Skeletal muscle satellite cell (primary cell): ENCODE measurements around the gene SMC3. TPM values are rescaled to one million over a fixed set of nuclear protein-coding genes. Genes with fewer than 3 reads are reported as not detected.

Experiments used
- H3K27me3 ChIP-seq: 2 replicates; pipeline ENCODE4 v1.7.0; 2013; ENCODE audit warnings: low read length; ENCODE audit not compliant: control insufficient read depth, insufficient read depth
- H3K36me3 ChIP-seq: 2 replicates; pipeline ENCODE4 v1.7.0; 2013; ENCODE audit warnings: mild to moderate bottlenecking, control low read depth, low read length; ENCODE audit not compliant: insufficient read depth
- H3K4me1 ChIP-seq: 2 replicates; pipeline ENCODE4 v1.7.0; 2013; ENCODE audit warnings: low read length; ENCODE audit not compliant: control insufficient read depth, insufficient read depth
- H3K4me2 ChIP-seq: 2 replicates; pipeline ENCODE4 v1.7.0; 2013; ENCODE audit warnings: mild to moderate bottlenecking, low read length
- H3K4me3 ChIP-seq: 2 replicates; pipeline ENCODE4 v1.7.0; 2013; ENCODE audit warnings: low read length
- H3K9ac ChIP-seq: 2 replicates; pipeline ENCODE4 v1.7.0; 2013; ENCODE audit warnings: mild to moderate bottlenecking, low read depth, low read length, moderate library complexity
- H3K9me3 ChIP-seq: replicated peaks from 2 replicates; pipeline ENCODE4 v1.7.0; 2013; ENCODE audit warnings: mild to moderate bottlenecking, control low read depth, low read length
- small RNA-seq: library from RNA; depleted of rRNA; stranded (forward); fragments of <200 nt; gene quantifications from one replicate; pipeline ENCODE3, GENCODE V24; 2012

SMC3 gene

DNA sequence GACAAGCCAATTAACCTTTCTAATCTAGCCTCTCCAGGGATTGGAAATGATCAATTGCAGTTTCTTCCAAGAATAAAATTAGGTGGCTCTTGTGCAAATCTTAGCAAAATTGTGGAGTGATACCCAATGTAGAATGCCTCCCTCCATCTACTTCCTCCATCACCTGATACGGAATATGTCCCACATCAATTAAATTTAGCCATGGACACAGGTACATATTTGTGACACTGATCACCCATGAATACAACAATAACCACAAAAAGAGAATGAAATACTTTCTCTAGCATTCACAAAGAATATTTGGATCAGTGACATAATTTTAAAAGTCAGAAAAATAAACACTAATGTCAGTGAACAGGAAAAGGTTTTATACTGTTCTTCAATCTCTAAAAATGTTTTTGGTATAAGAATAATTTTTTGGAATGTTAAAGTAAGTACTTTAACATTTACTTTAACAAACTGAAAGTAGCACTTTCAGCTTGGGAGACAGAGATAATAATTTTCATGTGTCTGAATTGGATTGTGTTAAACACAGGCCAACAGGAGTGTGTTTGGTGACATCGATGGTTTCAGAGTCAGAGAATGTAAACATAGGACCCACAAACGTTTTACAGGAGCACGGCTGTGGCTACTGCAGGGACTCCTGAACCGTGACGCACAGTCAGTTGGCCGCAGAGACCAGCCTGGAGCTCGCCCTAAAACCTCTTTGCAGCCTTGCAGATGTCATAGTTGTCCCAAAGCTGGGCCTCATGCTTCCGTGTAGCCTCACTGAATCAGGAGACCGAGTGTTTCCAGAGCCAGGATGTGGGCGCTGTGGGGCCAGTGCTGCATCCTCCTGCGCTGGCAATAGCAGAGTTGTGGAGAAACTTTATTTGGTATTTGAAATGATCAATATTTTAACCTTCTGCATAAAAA, 83.8 kb downstream of the SMC3 start:
- Histone ChIP-seq H3K27me3 (peaks cover 9% of the 10 kb centered on the region), H3K4me3 (no peak overlapping the region)

DNA sequence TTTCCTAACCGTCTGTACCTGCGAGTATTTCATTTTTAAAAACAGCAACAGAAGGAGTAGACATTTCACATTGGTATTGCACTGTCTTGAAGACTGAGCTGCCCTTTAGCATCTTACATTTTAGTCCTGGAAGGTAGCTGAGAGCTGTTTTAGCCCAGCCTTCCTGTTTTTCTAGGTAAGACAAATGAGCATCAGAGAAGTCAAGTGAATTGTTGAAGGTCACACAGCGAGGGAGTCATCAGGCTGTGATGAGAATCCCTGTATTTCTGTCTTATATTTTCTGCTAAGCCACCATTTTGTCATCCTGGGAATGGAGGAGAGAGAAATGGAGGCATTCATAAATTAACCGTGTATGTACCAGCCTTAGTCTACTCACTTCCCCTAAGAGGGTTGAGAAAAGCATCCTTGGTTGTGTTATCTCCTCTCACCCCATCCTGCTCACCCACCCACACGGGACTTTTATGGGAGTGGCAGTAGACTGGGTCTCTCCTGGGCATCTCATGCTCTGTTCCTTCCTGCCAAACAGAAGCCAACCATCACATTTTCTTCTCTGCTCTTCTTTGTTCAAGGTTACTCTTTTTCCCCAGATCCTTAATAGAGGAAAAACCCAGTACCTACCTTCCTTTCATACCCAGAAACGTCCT, 85.1 kb downstream of the SMC3 start:
- Histone ChIP-seq H3K9me3 (no peaks in the 10 kb centered on the region), H3K36me3 (no peaks in the 10 kb centered on the region), H3K4me1 (peaks cover 6% of the 10 kb centered on the region), H3K4me2 (no peak overlapping the region), H3K27me3 (peaks cover 5% of the 10 kb centered on the region), H3K4me3 (no peak overlapping the region), H3K9ac (no peak overlapping the region)

More for the DNA sequence above, 83.8 kb downstream of the SMC3 start:
- H3K9ac ChIP-seq: no peak overlapping the region
- no peaks in the 10 kb centered on the region for H3K9me3 ChIP-seq
- no peaks in the 10 kb centered on the region for H3K36me3 ChIP-seq
- peaks cover 6% of the 10 kb centered on the region for H3K4me1 ChIP-seq
- H3K4me2 ChIP-seq: peak overlapping the region; percentile 61

Small RNA genes lying within 50 kb of the gene (small RNA-seq; reads per million reads assigned to genes)
- gene RF00019: not detected
